Head of caudate nucleus (tissue), 42 donors: ENCODE data around the gene FAM210A.

Experiments
- DNase-seq, 42 donors: peaks; one replicate each; pipeline versions ENCODE4 v3.0.0 to v3.0.0-alpha.2; 2020 to 2021; ENCODE audit warnings: mixed read lengths in 7 of 42
- intact Hi-C: fragments of 100-400 bp; cut with DNase I; formaldehyde crosslinking; loops from one replicate; pipeline ENCODE4 v1.15.0; 2022

Gene FAM210A

GRCh38 chr18:13615432-13615861 lies 110.9 kb downstream of the FAM210A start:
- peak in 13 of 42 donors; percentile 9 to 69 (median 38) for DNase-seq
- intact Hi-C loops: no loop called here

- DNase-seq: peak in 22 of 42 donors; percentile 33 to 77 (median 60)
- intact Hi-C loops: no loop called here
These were observed 111.6 kb downstream of the FAM210A start for GRCh38 chr18:13614641-13615288.

GRCh38 chr18:13613591-13614501 lies 112.5 kb downstream of the FAM210A start:
- peak in 12 of 42 donors; percentile 19 to 74 (median 42) for DNase-seq
- intact Hi-C loops: no loop called here
